Lung (tissue), 12 donors: ENCODE measurements around the gene CEP104. TPM values are rescaled to one million over a fixed set of nuclear protein-coding genes. Genes with fewer than 3 reads are reported as not detected.

Source experiments
- ATAC-seq: fragments of 200-7000 bp; cut with Tn5 transposase; one replicate; pipeline ENCODE4 v1.9.1; 2020; ENCODE audit warnings: moderate number of reproducible peaks; ENCODE audit not compliant: insufficient read depth, low FRiP score
- DNase-seq, 3 donors: peaks; one replicate each; pipeline ENCODE4 v3.0.0-alpha.2; 2013 to 2017
- H3K27ac ChIP-seq, 2 donors: one replicate each; pipeline ENCODE4 v1.5.1; 2013; ENCODE audit warnings: mild to moderate bottlenecking in 2 of 2, moderate library complexity in 2 of 2, control low read depth in 1 of 2, inconsistent platforms in 1 of 2, low read depth in 1 of 2, low read length in 1 of 2
- H3K27me3 ChIP-seq, 3 donors: one replicate each; pipeline ENCODE4 v1.5.1; 2013; ENCODE audit warnings: low read length in 2 of 3; ENCODE audit not compliant: control insufficient read depth in 3 of 3, insufficient read depth in 3 of 3
- H3K36me3 ChIP-seq, 4 donors: one replicate each; pipeline ENCODE4 v1.5.1; 2013; ENCODE audit warnings: low read length in 4 of 4, mild to moderate bottlenecking in 1 of 4, moderate library complexity in 1 of 4; ENCODE audit not compliant: control insufficient read depth in 4 of 4, insufficient read depth in 4 of 4
- H3K4me1 ChIP-seq, 5 donors: one replicate each; pipeline ENCODE4 v1.5.1; 2013; ENCODE audit warnings: low read length in 5 of 5, mild to moderate bottlenecking in 2 of 5, moderate library complexity in 1 of 5; ENCODE audit not compliant: control insufficient read depth in 5 of 5, insufficient read depth in 5 of 5
- H3K4me3 ChIP-seq: one replicate; pipeline ENCODE4 v1.5.1; 2013; ENCODE audit warnings: mild to moderate bottlenecking, control low read depth, moderate library complexity
- H3K9ac ChIP-seq, 2 donors: one replicate each; pipeline ENCODE4 v1.5.1; 2013; ENCODE audit warnings: low read length in 2 of 2, control low read depth in 1 of 2; ENCODE audit not compliant: insufficient read depth in 1 of 2
- H3K9me3 ChIP-seq, 4 donors: one replicate each; pipeline ENCODE4 v1.5.1; 2013; ENCODE audit warnings: low read length in 3 of 4, mild to moderate bottlenecking in 1 of 4, moderate library complexity in 1 of 4; ENCODE audit not compliant: control insufficient read depth in 4 of 4, insufficient read depth in 3 of 4
- CTCF ChIP-seq: IDR thresholded peaks from 2 replicates; pipeline ENCODE4 v1.5.1; 2012; ENCODE audit warnings: mild to moderate bottlenecking; ENCODE audit errors: control extremely low read depth, extremely low read depth
- WGBS, 2 donors: extraction: QIAGEN DNeasy Blood & Tissue Kit; methylation state at CpG; one replicate each; pipeline ENCODE4 v1.1.7; 2013; 5-methylcytosine and 5-hydroxymethylcytosine counted together
- polyA plus RNA-seq, 2 donors: library from polyadenylated mRNA; stranded (reverse); fragments of 200-250 nt; gene quantifications; one replicate each; pipeline ENCODE4 v1.2.1, GENCODE V29; 2013
- total RNA-seq, 2 donors: library from RNA; depleted of rRNA in 1 of 2; stranded (reverse); fragments of >200 nt in 1 of 2; gene quantifications; one replicate each; pipeline ENCODE4 v1.2.1, GENCODE V29; 2014 to 2021
- donor health status: control.
- donor health status: control.
- donor health status: Bipolar disorder and iron deficiency.
- donor health status: healthy.
- donor health status: DM: yes; HTN: yes; CAD: no.

The CEP104 gene
- total and polyA plus RNA-seq, 4 donors: 8.9 to 56.5 (median 25.5) TPM

GRCh38 chr1:3874736-3875135 lies 17.7 kb upstream of the CEP104 start:
- WGBS, 2 donors: 96% methylated on average over 23 of the region's 23 CpGs
- no peak for TF ChIP-seq CTCF
- no peak for DNase-seq
- H3K36me3 ChIP-seq: peaks cover 8 to 44% (median 25%) of the 10 kb centered on the region in 4 donors
- peaks cover 0 to 6% (median 2%) of the 10 kb centered on the region in 4 donors for H3K9me3 ChIP-seq
- no peaks in the 10 kb centered on the region for H3K27me3 ChIP-seq
- H3K9ac ChIP-seq: no peak overlapping the region
- no peak for ATAC-seq
- H3K27ac ChIP-seq: no peak overlapping the region
- no peak overlapping the region for H3K4me3 ChIP-seq
- H3K4me1 ChIP-seq: no peaks in the 10 kb centered on the region

- H3K4me3 ChIP-seq: no peak overlapping the region
- H3K9me3 ChIP-seq: peaks cover 0 to 4% (median 0%) of the 10 kb centered on the region in 4 donors
- H3K27me3 ChIP-seq: no peaks in the 10 kb centered on the region
- H3K4me1 ChIP-seq: peaks cover 0 to 2% (median 0%) of the 10 kb centered on the region in 5 donors
- H3K36me3 ChIP-seq: peaks cover 3 to 54% (median 21%) of the 10 kb centered on the region in 4 donors
- WGBS, 2 donors: 90 to 94% methylated on average over 8 of the region's 8 CpGs
- no peak overlapping the region for H3K9ac ChIP-seq
- no peak for TF ChIP-seq CTCF
- no peak for ATAC-seq
- H3K27ac ChIP-seq: no peak overlapping the region
- DNase-seq: no peak
Observed at GRCh38 chr1:3872546-3872945, 15.5 kb upstream of the CEP104 start.

GRCh38 chr1:3871451-3871805 lies 14.4 kb upstream of the CEP104 start:
- Histone ChIP-seq H3K27ac (no peak overlapping the region), H3K36me3 (peaks cover 3 to 54% (median 23%) of the 10 kb centered on the region in 4 donors), H3K27me3 (no peaks in the 10 kb centered on the region), H3K9me3 (no peaks in the 10 kb centered on the region), H3K9ac (no peak overlapping the region), H3K4me3 (no peak overlapping the region), H3K4me1 (peaks cover 0 to 2% (median 0%) of the 10 kb centered on the region in 5 donors)
- TF ChIP-seq CTCF: no peak
- DNase-seq (no peak), ATAC-seq (no peak)
- 96% methylated on average over 7 of the region's 7 CpGs for WGBS, 2 donors

GRCh38 chr1:3869751-3870301 lies 12.8 kb upstream of the CEP104 start:
- H3K9me3 ChIP-seq: no peaks in the 10 kb centered on the region
- 87 to 89% methylated on average over 18 of the region's 18 CpGs for WGBS, 2 donors
- TF ChIP-seq CTCF: no peak
- ATAC-seq: no peak
- no peaks in the 10 kb centered on the region for H3K27me3 ChIP-seq
- H3K36me3 ChIP-seq: peaks cover 3 to 48% (median 22%) of the 10 kb centered on the region in 4 donors
- no peak for DNase-seq
- H3K4me3 ChIP-seq: no peak overlapping the region
- peaks cover 0 to 2% (median 0%) of the 10 kb centered on the region in 5 donors for H3K4me1 ChIP-seq
- no peak overlapping the region for H3K9ac ChIP-seq
- no peak overlapping the region for H3K27ac ChIP-seq
